ENCODE measurements around the gene NOL3.

NOL3 gene

GRCh38 chr16:67190448-67191399 is 20.4 kb downstream of the NOL3 start:
- DNase-seq: no peak

GRCh38 chr16:67191411-67191994 is 21.2 kb downstream of the NOL3 start:
- no peak for DNase-seq

- peak; percentile 96 for DNase-seq
These were observed 21.8 kb downstream of the NOL3 start, which contains the start of gene E2F4 for GRCh38 chr16:67191995-67192681. TSS of gene E2F4 (plus strand) at chr16:67192155. CDS start at chr16:67192228, 73 bp downstream.

- DNase-seq: no peak
These were observed 22.5 kb downstream of the NOL3 start for GRCh38 chr16:67192781-67193361.

GRCh38 chr16:67193536-67193935 is 23.2 kb downstream of the NOL3 start:
- DNase-seq: no peak

GRCh38 chr16:67194260-67194659 is 23.9 kb downstream of the NOL3 start:
- DNase-seq: no peak

- no peak for DNase-seq
These were observed 25.3 kb downstream of the NOL3 start for GRCh38 chr16:67195676-67196075.

- no peak for DNase-seq
These were observed 26.5 kb downstream of the NOL3 start for GRCh38 chr16:67196881-67197280.

GRCh38 chr16:67197704-67198103 is 27.4 kb downstream of the NOL3 start:
- DNase-seq: no peak

- DNase-seq: peak; percentile 64
These were observed 27.9 kb downstream of the NOL3 start for GRCh38 chr16:67198238-67198734.

- no peak for DNase-seq
These were observed 28.9 kb downstream of the NOL3 start, which contains the start of gene ELMO3 for GRCh38 chr16:67199011-67199807. TSS of gene ELMO3 (plus strand) at chr16:67199131. CDS start at chr16:67199327, 196 bp downstream.

GRCh38 chr16:67199808-67200198 is 29.5 kb downstream of the NOL3 start:
- no peak for DNase-seq

GRCh38 chr16:67200491-67200890 is 30.2 kb downstream of the NOL3 start:
- DNase-seq: no peak

- DNase-seq: no peak
These were observed 31.3 kb downstream of the NOL3 start for GRCh38 chr16:67201411-67202345.

- DNase-seq: no peak
These were observed 32.1 kb downstream of the NOL3 start for GRCh38 chr16:67202426-67202825.

- DNase-seq: no peak
These were observed 32.7 kb downstream of the NOL3 start for GRCh38 chr16:67202956-67203493.

GRCh38 chr16:67204076-67204475 is 33.7 kb downstream of the NOL3 start:
- DNase-seq: no peak

- DNase-seq: no peak
These were observed 35.9 kb downstream of the NOL3 start for GRCh38 chr16:67206129-67206837.

GRCh38 chr16:67206838-67207248 is 36.5 kb downstream of the NOL3 start:
- DNase-seq: no peak
